A673 (cell line): ENCODE data around the gene ACP4.

Source experiments
- EZH2 ChIP-seq: fragments of 200-600 bp; sonication (generic); IDR thresholded peaks from 2 replicates; pipeline ENCODE4 v1.6.1; 2017; ENCODE audit warnings: borderline replicate concordance, low read depth, mild to moderate bottlenecking, mixed read lengths, antibody characterized with exemption, low read length; ENCODE audit not compliant: poor library complexity, severe bottlenecking
- TF ChIP-seq, protein P1 (sequence below): fragments of 300-800, 200-600 bp; sonication (generic); conservative IDR thresholded peaks from 2 replicates; pipeline ENCODE4 v1.5.1; 2017; ENCODE audit warnings: low read depth, mild to moderate bottlenecking, antibody characterized with exemption, low read length, moderate library complexity, mixed read lengths

DNA sequence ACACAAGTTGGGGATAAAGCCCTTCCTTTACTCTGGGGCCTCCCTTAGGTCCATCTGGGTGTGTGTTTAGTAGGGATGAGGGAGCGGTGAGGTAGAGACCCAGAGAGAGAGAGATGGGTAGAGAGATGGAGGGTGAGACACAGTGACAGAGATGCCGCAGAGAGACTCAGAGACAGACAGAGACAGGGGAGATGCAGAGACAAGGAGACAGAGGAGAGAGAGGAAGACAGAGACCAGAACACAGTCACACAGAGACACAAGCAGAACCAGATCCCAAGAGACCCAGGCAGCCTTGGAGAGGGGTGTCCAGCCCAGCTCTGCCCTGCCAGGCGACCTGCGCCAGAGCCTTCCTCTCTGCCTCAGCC lies 31.0 kb downstream of the ACP4 start:
- TF ChIP-seq, protein P1, sequence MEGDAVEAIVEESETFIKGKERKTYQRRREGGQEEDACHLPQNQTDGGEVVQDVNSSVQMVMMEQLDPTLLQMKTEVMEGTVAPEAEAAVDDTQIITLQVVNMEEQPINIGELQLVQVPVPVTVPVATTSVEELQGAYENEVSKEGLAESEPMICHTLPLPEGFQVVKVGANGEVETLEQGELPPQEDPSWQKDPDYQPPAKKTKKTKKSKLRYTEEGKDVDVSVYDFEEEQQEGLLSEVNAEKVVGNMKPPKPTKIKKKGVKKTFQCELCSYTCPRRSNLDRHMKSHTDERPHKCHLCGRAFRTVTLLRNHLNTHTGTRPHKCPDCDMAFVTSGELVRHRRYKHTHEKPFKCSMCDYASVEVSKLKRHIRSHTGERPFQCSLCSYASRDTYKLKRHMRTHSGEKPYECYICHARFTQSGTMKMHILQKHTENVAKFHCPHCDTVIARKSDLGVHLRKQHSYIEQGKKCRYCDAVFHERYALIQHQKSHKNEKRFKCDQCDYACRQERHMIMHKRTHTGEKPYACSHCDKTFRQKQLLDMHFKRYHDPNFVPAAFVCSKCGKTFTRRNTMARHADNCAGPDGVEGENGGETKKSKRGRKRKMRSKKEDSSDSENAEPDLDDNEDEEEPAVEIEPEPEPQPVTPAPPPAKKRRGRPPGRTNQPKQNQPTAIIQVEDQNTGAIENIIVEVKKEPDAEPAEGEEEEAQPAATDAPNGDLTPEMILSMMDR, result no peak
- no peak for TF ChIP-seq EZH2
